K562 (cell line): Measurements from ENCODE around the gene TPK1. TPM values are rescaled to one million over a fixed set of nuclear protein-coding genes. Genes with fewer than 3 reads are reported as not detected.

ENCODE experiments used
- BRF1 ChIP-seq: IDR thresholded peaks from 3 replicates; pipeline ENCODE4 v1.6.1; 2011; ENCODE audit warnings: borderline replicate concordance, mild to moderate bottlenecking; ENCODE audit not compliant: insufficient read length; ENCODE audit errors: extremely low read depth
- CBFB ChIP-seq: sonication (generic); formaldehyde crosslinking; IDR thresholded peaks from 2 replicates; pipeline ENCODE4 v1.4.0; 2020; ENCODE audit warnings: mild to moderate bottlenecking, missing genetic modification reagents
- HNRNPLL ChIP-seq: fragments of 200-400 bp; formaldehyde crosslinking; IDR thresholded peaks from 2 replicates; pipeline ENCODE4 v1.6.1; 2017; ENCODE audit warnings: low read length, low read depth, mild to moderate bottlenecking; ENCODE audit not compliant: poor library complexity, severe bottlenecking
- MTA3 ChIP-seq: fragments of 450-650 bp; formaldehyde crosslinking; IDR thresholded peaks from 2 replicates; pipeline ENCODE4 v1.6.1; 2017; ENCODE audit warnings: mild to moderate bottlenecking, borderline replicate concordance
- POLR2AphosphoS2 ChIP-seq: IDR thresholded peaks from 2 replicates; pipeline ENCODE4 v1.6.1; 2012; ENCODE audit warnings: low read length, improper control_type of control experiment
- POLR2G ChIP-seq: fragments of 200-400 bp; formaldehyde crosslinking; IDR thresholded peaks from 2 replicates; pipeline ENCODE4 v1.6.1; 2017; ENCODE audit warnings: low read depth, mild to moderate bottlenecking, antibody characterized with exemption, low read length, moderate library complexity
- TCF7 ChIP-seq: sonication (generic); IDR thresholded peaks from 2 replicates; pipeline ENCODE4 v1.6.1; 2016; ENCODE audit warnings: antibody characterized with exemption, borderline replicate concordance
- ZNF23 ChIP-seq: fragments of 250-450 bp; sonication (Bioruptor Pico); IDR thresholded peaks from 2 replicates; pipeline ENCODE4 v1.4.0; 2020; ENCODE audit warnings: mild to moderate bottlenecking
- ZNF3 ChIP-seq: fragments of 250-450 bp; sonication (Bioruptor Pico); IDR thresholded peaks from 2 replicates; pipeline ENCODE4 v1.5.0; 2021; ENCODE audit warnings: mild to moderate bottlenecking, moderate library complexity
- ZNF445 ChIP-seq: fragments of 250-450 bp; sonication (Bioruptor Pico); IDR thresholded peaks from 2 replicates; pipeline ENCODE4 v1.4.0; 2020; ENCODE audit warnings: low read depth, mild to moderate bottlenecking, moderate library complexity
- polyA plus RNA-seq, 8 experiments: library from polyadenylated mRNA; depleted of rRNA in 4 of 8; stranded (reverse) in 5 of 8; unstranded in 3 of 8; fragments of >200 nt; fragmentation: Nextera tagmentation in 2 of 8; fragmentation: Illumina TruSeq in 1 of 8; extraction: Ambion mirVana in 2 of 8; extraction: Trizol in 1 of 8; gene quantifications; 2 replicates each; pipeline versions ENCODE4 v1.2.1 to v1.2.3, GENCODE V29; 2011 to 2014; ENCODE audit warnings: inconsistent platforms in 1 of 8, missing spikeins in 1 of 8
- total RNA-seq, 7 experiments: library from RNA; depleted of rRNA in 6 of 7; stranded (reverse); fragments of >200 nt in 6 of 7; fragmentation: Illumina TruSeq in 2 of 7; extraction: Trizol in 2 of 7; gene quantifications; 2 replicates each; pipeline versions ENCODE4 v1.2.1 to v1.2.3, GENCODE V29; 2011 to 2021; ENCODE audit warnings: low replicate concordance in 1 of 7
- TF ChIP-seq, protein P1 (sequence below): fragments of 250-450 bp; sonication (Bioruptor Pico); IDR thresholded peaks from 2 replicates; pipeline ENCODE4 v1.8.0; 2022; ENCODE audit warnings: inconsistent platforms
- TF ChIP-seq, protein P2 (sequence below), 2 experiments: fragments of 450-650 bp; IDR thresholded peaks; 2 replicates each; pipeline ENCODE4 v1.6.1; 2018; ENCODE audit warnings: mild to moderate bottlenecking in 2 of 2, low read depth in 1 of 2; ENCODE audit not compliant: partially characterized antibody in 2 of 2
- TF ChIP-seq, protein P3 (sequence below): fragments of 250-450 bp; sonication (Bioruptor Pico); IDR thresholded peaks from 2 replicates; pipeline ENCODE4 v1.5.0; 2021; ENCODE audit warnings: mild to moderate bottlenecking, borderline replicate concordance
- TF ChIP-seq, protein P4 (sequence below), 3 experiments: IDR thresholded peaks in 2 of 3; conservative IDR thresholded peaks in 1 of 3; 2 replicates each; pipeline ENCODE4 v1.5.1; 2011 to 2012; ENCODE audit warnings: low read length in 3 of 3, mild to moderate bottlenecking in 3 of 3, control low read depth in 2 of 3, improper control_type of control experiment in 1 of 3, inconsistent platforms in 1 of 3, low read depth in 1 of 3, mixed read lengths in 1 of 3, moderate library complexity in 1 of 3; ENCODE audit not compliant: insufficient read depth in 2 of 3

Gene TPK1
- total and polyA plus RNA-seq, 9 of the 15 experiments (the other 6 are each of a cell fraction or from before 2014, with no cell fraction given), result 5.1 to 16.2 (median 9.2) TPM

DNA sequence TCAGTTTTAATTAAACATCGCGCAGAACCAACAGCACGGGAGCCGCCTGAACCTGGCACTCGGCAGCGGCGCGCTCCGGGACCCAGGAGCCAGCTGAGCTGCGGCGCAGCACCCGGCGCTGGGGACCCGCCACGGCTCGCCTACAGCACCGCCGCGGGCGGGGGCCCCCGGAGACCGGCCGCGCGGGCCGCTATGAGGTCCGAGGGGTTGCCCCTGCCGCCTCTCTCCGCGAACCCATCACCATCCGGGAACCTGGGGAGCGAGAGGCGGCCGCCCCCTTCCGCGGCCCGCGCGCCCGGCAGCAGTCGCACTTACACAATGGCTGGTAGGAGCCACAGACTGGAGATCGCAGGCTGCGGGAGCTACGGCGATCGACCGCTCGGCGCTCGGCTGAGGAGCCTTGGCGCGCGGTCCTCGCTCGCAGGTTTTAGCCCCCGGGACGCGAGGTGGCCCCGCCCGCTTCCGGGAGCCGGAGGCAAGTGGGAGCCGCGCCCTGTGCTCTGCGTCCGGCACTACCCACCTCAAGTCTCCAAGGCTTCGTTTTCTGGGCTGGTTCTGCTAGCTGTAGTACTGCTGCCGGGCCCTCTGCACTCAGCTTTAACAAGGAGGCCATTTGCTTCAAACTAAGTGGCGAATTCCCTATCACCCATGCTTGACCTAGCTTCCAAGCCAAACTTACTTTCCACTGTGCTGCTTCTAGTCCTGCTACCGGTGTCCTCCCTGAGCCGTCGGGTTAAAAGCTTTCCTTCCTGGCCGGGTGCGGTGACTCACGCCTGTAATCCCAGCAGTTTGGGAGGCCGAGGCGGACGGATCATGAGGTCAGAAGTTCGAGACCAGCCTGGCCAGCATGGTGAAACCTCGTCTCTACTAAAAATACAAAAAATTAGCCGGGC, at the start of gene TPK1 (continued):
- TF ChIP-seq POLR2G, result peak; percentile 97
- TF ChIP-seq, protein P1, sequence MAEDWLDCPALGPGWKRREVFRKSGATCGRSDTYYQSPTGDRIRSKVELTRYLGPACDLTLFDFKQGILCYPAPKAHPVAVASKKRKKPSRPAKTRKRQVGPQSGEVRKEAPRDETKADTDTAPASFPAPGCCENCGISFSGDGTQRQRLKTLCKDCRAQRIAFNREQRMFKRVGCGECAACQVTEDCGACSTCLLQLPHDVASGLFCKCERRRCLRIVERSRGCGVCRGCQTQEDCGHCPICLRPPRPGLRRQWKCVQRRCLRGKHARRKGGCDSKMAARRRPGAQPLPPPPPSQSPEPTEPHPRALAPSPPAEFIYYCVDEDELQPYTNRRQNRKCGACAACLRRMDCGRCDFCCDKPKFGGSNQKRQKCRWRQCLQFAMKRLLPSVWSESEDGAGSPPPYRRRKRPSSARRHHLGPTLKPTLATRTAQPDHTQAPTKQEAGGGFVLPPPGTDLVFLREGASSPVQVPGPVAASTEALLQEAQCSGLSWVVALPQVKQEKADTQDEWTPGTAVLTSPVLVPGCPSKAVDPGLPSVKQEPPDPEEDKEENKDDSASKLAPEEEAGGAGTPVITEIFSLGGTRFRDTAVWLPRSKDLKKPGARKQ, result no peak
- TF ChIP-seq, protein P2, sequence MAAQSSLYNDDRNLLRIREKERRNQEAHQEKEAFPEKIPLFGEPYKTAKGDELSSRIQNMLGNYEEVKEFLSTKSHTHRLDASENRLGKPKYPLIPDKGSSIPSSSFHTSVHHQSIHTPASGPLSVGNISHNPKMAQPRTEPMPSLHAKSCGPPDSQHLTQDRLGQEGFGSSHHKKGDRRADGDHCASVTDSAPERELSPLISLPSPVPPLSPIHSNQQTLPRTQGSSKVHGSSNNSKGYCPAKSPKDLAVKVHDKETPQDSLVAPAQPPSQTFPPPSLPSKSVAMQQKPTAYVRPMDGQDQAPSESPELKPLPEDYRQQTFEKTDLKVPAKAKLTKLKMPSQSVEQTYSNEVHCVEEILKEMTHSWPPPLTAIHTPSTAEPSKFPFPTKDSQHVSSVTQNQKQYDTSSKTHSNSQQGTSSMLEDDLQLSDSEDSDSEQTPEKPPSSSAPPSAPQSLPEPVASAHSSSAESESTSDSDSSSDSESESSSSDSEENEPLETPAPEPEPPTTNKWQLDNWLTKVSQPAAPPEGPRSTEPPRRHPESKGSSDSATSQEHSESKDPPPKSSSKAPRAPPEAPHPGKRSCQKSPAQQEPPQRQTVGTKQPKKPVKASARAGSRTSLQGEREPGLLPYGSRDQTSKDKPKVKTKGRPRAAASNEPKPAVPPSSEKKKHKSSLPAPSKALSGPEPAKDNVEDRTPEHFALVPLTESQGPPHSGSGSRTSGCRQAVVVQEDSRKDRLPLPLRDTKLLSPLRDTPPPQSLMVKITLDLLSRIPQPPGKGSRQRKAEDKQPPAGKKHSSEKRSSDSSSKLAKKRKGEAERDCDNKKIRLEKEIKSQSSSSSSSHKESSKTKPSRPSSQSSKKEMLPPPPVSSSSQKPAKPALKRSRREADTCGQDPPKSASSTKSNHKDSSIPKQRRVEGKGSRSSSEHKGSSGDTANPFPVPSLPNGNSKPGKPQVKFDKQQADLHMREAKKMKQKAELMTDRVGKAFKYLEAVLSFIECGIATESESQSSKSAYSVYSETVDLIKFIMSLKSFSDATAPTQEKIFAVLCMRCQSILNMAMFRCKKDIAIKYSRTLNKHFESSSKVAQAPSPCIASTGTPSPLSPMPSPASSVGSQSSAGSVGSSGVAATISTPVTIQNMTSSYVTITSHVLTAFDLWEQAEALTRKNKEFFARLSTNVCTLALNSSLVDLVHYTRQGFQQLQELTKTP (IDR thresholded peaks at IDR 0.05; ENCODE audit: low read depth in 1 of 2, partially characterized antibody in 2 of 2), result peak; percentile 64 to 70
- no peak; the same call in 1 of the 2 replicates for TF ChIP-seq CBFB
- peak; percentile 21; the same call in 1 of the 2 replicates for TF ChIP-seq TCF7
- TF ChIP-seq ZNF445, result no peak
- peak; percentile 86 for TF ChIP-seq HNRNPLL
- TF ChIP-seq BRF1, result no peak
- no peak for TF ChIP-seq ZNF3
- TF ChIP-seq ZNF23, result no peak
- TF ChIP-seq, protein P3, sequence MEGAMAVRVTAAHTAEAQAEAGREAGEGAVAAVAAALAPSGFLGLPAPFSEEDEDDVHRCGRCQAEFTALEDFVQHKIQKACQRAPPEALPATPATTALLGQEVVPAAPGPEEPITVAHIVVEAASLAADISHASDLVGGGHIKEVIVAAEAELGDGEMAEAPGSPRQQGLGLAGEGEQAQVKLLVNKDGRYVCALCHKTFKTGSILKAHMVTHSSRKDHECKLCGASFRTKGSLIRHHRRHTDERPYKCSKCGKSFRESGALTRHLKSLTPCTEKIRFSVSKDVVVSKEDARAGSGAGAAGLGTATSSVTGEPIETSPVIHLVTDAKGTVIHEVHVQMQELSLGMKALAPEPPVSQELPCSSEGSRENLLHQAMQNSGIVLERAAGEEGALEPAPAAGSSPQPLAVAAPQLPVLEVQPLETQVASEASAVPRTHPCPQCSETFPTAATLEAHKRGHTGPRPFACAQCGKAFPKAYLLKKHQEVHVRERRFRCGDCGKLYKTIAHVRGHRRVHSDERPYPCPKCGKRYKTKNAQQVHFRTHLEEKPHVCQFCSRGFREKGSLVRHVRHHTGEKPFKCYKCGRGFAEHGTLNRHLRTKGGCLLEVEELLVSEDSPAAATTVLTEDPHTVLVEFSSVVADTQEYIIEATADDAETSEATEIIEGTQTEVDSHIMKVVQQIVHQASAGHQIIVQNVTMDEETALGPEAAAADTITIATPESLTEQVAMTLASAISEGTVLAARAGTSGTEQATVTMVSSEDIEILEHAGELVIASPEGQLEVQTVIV (CRISPR knock-in tag), result no peak
- TF ChIP-seq, protein P4, sequence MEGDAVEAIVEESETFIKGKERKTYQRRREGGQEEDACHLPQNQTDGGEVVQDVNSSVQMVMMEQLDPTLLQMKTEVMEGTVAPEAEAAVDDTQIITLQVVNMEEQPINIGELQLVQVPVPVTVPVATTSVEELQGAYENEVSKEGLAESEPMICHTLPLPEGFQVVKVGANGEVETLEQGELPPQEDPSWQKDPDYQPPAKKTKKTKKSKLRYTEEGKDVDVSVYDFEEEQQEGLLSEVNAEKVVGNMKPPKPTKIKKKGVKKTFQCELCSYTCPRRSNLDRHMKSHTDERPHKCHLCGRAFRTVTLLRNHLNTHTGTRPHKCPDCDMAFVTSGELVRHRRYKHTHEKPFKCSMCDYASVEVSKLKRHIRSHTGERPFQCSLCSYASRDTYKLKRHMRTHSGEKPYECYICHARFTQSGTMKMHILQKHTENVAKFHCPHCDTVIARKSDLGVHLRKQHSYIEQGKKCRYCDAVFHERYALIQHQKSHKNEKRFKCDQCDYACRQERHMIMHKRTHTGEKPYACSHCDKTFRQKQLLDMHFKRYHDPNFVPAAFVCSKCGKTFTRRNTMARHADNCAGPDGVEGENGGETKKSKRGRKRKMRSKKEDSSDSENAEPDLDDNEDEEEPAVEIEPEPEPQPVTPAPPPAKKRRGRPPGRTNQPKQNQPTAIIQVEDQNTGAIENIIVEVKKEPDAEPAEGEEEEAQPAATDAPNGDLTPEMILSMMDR (IDR thresholded peaks at IDR 0.05 in 2 of 3, conservative IDR thresholded peaks at IDR 0.05 in 1 of 3; ENCODE audit: insufficient read depth in 2 of 3, low read depth in 1 of 3, low read length in 3 of 3), result 0 out of 6 replicates have a peak, but pooled peaks of 1 of the 3 experiments have one; percentile 2
- TF ChIP-seq MTA3, result peak; percentile 81; the same call in 1 of the 2 replicates
- TF ChIP-seq POLR2AphosphoS2, result no peak
